Middle frontal gyrus (tissue), 1 donor: ENCODE measurements around the gene DNAH1.

Experiments
- DNase-seq: peaks from one replicate; pipeline ENCODE4 v3.0.0-alpha.2; 2015; ENCODE audit warnings: low spot score; ENCODE audit errors: extremely low spot score

The DNAH1 gene

DNA sequence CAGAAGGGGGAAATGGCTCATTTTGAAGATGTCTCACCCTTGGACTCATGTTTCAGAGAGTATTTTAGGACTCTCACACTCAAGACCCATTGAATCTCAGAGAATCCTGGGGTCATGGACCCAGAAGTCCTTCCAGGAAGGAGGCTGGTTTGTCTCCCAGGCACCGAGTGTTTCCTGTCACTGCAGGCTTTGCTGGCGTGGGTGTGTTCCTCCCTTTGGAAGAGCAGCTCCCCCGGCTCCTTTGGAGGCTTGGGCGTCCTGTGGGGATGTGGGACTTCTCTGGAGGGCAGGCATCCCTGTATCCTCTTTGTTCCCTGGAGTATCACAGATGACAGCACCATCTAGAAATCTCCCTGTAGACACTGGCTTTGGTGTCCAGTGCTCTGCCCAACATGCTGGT, 40.0 kb downstream of the DNAH1 start:
- DNase-seq = no peak

DNA sequence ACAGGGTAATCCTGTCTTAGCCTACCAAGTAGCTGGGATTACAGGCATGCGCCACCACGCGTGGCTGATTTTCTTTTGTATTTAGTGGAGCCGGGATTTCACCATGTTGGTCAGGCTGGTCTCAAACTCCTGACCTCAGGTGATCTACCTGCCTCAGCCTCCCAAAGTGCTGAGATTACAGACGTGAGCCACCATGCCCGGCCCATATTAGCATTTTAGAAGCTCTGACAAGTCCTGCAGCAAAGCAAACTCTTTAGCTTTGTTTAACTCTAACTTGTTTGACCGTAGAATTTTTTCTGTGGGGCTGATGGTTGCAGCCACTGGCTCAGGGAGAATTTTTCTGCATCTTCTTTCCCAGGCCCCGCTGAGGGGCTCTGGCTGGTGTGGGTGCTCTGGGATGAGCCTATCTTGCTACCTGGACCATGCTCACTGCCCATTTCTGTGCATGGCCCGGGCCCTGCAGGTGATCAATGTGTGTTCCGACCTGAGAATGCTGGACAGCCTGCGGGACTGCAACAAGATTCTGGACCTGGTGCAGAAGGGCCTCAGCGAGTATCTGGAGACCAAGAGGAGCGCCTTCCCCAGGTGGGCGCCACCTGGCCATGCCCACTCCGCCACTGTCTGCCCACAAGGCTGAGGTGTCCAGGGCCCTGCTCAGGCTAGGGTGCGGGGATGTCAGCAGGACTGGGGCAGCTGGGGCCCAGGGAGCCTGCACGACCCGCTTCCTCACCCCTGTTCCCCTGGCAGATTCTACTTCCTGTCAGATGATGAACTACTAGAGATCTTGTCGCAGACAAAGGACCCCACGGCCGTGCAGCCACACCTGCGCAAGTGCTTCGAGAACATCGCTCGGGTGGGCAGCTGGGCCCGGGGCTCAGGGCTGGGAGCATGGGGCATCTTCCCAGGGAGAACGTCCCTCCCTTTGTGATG, 41.3 kb downstream of the DNAH1 start:
- DNase-seq = no peak

DNA sequence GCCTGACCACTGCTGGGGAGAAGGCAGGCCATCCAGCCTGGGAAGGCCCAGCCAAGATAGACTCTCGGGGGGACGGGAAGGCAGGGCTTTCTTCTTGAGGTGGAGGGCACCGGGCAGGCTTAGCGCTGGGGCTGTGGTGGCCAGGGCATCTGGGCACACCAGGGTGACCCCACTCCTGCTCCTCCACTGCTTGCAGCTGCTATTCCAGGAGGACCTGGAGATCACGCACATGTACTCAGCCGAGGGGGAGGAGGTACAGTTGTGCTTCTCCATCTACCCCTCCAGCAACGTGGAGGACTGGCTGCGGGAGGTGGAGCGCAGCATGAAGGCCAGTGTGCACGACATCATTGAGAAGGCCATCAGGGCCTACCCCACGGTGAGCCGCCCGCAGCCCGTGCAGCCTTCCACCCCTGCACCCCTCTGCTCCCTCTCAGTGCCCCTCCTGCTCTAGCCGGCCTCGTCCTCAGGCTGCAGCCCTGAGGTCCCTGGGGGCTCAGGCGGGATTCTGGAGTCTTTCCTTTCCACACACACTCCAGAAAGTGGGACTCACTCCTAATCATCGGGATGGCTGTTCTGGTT, 42.3 kb downstream of the DNAH1 start:
- no peak for DNase-seq

DNA sequence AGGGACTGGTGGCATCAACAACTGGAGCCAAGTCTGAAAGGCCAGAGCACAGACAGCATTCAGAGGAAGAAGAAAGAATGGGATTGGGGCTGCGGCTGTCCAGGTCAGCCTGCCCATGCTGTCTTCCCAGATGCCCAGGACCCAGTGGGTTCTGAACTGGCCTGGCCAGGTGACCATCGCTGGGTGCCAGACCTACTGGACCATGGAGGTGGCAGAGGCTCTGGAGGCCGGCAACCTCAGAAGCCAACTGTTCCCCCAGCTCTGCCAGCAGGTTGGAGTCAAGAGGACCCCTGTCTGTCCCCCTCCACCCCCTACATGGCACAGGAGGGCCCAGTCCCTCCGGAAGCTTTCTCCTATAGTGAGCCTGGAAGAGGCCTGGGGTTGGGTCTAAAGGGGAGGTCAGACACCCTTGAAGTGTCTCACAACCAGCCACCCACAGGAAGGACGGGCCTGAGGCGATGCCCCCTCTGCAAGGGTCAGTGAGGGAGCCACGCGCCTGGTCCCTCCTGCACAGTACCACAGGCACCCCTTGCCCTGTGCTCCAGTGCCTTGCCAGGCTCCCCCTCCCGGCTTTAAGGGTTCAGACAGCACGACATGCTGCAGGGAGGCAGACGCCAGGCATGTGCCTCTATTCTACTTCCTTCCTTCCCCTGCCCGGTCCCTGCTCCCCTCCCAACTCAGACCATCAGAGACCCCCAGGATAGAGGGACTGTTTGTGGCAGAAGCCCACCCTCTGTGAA, 43.2 kb downstream of the DNAH1 start:
- DNase-seq = no peak

DNA sequence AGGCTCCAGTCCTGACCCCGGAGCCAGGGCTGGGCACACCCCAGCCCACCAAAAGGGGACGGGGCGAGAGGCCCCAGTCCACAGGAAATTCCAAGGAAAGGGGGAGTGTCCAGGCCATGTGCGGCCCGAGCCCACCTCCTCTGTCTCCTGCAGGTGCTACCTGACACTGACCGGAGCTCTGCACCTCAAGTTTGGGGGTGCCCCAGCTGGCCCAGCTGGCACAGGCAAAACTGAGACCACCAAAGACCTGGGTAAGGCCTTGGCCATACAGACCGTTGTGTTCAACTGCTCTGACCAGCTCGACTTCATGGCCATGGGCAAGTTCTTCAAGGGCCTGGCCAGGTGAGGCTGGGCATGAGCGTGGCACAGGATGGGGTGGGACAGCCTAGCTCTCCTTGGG, 44.9 kb downstream of the DNAH1 start:
- no peak for DNase-seq

DNA sequence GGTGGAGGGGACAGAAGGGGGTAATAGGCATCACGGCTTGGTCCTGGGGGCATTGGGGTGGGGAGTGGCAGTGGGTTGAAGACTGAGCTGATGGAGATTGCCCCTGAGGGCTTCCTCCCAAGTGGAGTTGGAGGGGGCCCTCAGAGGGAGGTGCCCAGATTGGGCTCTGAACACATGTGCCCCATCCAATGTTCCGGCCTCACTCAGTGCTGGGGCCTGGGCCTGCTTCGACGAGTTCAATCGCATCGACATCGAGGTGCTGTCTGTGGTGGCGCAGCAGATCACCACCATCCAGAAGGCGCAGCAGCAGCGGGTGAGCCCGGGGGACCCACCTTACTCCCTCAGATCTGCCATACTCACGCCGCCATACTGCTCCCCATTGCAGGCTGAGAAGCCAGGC, 45.3 kb downstream of the DNAH1 start:
- no peak for DNase-seq

DNA sequence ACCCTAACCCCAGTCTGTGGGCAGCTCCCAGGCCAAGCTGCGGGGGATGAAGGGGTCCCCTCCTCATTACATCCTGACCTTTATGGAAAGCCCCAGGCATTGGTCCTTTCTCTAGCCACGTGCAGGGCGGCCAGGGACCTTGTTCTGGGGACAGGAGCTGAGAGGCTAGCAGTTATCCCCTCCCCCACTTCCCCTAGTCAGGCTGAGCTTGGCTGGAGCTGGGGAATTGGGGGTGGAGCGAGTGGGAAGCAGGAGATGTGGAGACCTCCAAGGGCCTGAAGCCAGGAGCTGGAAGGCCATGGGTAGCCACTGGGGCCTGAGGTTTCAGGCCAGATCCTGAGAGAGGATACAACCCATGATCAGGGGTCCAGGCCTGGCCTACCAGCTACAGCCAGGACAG, 45.8 kb downstream of the DNAH1 start:
- DNase-seq = no peak

DNA sequence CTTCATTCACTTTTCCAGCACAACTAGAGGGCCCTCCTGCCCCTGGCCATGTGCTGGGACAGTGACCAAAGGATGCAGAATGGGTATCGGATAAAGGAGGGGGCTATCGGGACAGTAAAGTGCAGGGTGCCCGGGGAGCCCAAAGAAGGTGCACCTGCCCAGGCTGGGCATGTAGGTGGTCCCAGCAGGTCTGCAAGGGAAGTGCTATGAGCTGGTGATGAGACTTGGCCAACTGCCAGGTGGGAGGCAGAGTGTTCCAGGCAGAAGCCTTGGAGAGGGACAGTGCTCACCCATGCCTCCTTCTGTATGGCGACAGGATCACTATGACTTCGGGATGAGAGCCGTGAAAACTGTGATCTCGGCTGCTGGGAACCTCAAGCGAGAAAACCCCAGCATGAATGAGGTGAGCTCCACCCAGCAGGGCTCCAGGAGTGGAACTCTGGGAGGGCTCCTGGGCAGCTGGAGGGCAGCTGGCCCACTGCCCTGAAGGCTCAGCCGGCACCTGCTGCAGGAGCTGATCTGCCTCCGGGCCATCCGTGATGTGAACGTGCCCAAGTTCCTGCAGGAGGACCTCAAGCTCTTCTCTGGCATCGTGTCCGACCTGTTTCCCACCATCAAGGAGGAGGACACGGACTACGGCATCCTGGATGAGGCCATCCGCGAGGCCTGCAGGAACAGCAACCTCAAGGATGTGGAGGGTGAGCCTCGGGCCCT, 48.4 kb downstream of the DNAH1 start:
- no peak for DNase-seq

DNA sequence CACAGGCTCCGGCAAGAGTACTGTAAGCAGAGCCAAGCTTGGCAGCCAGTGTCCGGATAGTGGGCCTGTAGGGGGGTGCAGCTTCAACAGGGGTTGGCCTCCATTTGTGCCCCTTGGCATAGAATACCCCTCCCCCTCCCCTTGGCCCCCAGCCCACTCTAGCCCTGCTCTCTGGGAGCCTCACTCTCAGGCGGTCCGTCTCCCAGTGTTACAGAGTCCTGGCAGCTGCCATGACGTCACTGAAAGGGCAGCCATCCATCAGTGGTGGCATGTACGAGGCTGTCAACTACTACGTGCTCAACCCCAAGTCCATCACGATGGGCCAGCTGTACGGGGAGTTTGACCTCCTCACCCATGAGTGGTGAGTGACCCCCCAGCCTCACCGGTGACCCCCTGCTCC, 50.4 kb downstream of the DNAH1 start:
- DNase-seq = peak; percentile 27

DNA sequence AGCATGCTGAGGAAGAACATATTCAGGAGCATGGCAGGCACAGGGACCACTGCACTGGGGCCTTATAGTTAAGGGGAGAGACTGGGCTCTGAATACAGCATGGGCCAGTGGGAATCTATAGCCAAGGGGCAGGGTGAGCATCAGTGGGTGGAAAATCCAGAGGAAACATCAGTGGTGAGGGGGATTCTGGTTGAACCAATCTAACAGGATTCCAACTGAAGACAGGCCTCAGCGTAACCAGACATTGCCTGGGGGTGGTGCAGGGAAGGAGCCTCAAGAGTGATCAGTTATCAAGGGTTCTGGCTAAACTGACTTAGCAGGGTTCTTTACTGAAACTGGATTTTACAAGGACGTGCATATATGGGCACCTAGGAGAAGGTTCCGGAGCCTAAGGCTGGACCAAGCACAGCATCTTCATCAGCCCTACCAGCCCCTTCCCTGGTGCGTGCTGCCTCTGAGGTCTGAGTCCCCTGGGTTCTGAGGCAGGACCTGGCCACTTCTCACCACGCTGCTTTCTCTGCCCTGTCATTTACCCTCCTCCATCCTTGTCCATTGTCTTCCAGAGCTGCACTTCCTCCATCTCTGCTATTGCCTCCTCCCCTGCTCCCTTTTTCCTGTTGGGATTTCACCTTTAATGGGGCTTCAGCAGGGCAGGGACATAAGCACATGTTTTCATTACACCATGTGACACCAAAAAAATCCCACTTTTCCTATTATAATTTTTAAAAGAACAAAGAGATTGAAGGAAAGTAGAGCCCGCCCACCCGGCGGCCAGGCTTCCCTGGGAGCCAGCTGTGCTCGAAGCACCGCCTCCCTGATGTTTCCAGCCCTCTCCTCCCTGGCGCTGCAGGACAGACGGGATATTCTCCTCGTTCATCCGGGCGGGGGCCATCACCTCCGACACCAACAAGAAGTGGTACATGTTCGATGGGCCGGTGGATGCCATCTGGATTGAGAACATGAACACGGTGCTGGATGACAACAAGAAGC, 52.1 kb downstream of the DNAH1 start:
- DNase-seq = no peak

DNA sequence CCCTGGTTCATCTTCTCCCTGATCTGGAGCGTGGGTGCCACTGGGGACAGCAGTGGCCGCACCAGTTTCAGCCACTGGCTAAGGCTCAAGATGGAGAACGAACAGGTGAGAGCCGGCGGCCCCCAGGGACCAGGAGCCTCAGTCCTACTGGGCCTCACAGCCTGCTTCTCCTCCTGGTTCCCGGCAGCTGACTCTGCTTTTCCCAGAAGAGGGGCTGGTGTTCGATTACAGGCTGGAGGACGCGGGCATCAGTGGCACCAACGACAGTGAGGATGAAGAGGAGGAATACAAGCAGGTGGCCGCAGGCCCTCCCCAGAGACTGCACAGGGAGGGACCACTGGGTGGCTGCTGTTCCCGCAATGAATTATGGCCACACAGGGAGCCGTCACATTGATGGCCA, 54.4 kb downstream of the DNAH1 start:
- no peak for DNase-seq

DNA sequence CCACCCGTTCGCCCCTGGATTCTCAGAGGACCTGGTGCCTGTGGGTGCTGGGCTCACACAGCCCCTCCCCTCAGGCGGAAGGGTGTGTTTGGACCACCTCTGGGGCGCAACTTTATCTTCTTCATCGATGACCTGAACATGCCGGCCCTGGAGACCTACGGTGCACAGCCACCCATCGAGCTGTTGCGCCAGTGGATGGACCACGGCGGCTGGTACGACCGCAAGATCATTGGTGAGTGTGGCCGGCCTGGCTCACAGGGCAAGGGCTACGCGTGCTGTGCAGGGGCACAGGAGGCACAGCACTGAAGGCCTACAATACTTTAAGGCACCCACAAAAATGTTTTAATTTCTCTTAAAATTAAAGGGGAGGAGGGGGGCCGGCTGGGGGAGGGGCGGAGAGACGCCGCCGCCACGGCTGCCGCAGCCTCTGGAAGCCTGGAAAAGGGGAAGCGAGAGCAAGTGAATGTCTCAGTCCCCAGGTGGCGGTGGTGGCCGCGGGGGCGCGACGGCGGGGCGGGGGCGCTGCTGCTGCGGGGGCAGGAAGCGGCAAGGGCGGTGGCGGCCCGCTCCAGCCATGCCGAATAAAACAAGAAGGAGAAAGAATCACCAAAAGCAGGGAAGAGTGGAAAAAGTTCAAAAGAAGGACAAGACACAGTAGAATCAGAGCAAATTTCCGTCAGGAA, 56.8 kb downstream of the DNAH1 start:
- no peak for DNase-seq

DNA sequence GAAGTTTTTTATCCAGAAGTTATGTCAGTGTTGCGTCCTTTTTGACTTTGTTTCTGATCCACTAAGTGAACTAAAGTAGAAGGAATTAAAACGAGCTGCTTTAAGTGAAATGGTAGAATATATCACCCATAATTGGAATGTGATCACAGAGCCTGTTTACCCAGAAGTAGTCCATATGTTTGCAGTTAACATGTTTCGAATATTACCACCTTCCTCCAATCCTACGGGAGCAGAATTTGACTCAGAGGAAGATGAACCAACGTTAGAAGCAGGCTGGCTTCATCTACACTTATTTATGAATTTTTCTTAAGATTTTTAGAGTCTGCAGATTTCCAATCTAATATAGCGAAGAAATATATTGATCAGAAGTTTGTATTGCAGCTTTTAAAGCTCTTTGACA, 57.6 kb downstream of the DNAH1 start:
- DNase-seq = no peak

DNA sequence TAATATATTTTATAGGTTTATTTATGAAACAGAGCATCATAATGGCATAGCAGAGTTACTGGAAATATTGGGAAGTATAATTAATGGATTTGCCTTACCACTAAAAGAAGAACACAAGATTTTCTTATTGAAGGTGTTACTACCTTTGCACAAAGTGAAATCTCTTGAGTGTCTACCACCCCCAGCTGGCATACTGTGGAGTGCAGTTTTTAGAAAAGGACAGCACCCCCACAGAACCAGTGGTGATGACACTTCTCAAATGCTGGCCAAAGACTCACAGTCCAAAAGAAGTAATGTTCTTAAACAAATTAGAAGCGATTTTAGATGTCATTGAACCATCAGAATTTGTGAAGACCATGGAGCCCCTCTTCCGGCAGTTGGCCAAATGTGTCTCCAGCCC, 58.1 kb downstream of the DNAH1 start:
- DNase-seq = no peak

DNA sequence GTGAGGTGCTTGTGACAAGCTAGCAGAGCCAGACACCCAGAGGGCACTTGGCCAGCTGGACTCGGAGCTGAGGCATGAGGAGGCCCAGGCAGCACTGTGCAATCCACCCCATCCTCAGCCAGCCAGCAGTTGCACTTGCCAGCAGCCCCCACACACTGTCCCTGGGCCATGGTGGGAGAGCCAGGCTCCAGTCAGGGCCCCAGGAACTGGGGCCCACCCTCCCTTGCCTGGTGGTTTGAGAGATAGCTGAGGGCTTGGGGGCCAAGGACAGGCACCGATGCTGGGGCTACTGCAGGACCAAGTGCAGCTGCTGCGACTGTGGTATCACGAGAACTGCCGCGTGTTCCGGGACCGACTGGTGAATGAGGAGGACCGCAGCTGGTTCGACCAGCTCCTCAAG, 63.5 kb downstream of the DNAH1 start:
- DNase-seq = no peak

DNA sequence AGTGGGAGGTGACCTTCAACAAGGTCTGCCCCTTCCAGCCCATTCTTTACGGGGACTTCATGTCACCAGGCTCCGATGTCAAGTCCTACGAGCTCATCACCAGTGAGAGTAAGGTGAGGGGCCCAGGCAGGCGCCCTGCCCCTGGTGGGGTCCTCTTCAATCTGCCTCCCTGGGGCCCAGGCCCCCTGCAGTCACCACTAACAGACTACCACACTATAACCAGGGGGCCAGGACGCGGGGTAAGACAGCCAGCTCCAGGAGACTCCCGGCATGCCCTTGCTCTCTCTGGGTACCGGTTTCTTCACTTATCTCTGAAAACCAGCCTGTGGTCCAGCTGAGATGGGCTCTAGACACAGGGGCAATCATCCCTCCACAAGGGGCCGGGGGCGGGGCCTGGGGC, 63.9 kb downstream of the DNAH1 start:
- no peak for DNase-seq

DNA sequence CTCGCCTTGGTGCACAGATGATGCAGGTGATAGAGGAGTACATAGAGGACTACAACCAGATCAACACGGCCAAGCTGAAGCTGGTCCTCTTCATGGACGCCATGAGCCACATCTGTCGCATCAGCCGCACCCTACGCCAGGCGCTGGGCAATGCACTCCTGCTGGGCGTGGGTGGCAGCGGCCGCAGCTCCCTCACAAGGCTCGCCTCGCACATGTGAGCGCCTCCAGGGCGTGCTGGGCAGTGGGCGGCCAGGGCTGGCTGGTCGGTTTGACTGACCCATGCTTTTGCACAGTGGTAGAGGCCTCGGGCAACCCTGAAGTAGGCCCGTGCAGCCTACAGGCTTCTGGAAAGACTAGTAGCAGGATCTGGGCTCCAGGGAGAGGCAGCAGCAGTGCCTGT, 65.5 kb downstream of the DNAH1 start:
- no peak for DNase-seq

DNA sequence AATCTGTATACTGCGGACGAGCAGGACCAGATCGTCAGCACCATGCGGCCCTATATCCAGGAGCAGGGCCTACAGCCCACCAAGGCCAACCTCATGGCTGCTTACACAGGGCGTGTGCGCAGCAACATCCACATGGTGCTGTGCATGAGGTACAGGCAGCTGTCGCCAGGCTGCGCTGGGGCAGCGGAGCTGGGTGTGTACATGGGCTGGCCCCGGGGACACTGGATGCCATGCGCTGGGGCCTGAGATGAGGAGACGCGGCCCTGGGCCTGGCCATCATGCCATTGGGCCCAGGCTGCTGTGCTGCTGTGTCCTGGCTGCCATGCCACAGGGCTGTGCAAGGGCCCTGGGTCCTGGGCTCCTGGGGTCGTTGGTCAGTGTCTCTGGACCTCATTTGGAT, 67.3 kb downstream of the DNAH1 start:
- no peak for DNase-seq

DNA sequence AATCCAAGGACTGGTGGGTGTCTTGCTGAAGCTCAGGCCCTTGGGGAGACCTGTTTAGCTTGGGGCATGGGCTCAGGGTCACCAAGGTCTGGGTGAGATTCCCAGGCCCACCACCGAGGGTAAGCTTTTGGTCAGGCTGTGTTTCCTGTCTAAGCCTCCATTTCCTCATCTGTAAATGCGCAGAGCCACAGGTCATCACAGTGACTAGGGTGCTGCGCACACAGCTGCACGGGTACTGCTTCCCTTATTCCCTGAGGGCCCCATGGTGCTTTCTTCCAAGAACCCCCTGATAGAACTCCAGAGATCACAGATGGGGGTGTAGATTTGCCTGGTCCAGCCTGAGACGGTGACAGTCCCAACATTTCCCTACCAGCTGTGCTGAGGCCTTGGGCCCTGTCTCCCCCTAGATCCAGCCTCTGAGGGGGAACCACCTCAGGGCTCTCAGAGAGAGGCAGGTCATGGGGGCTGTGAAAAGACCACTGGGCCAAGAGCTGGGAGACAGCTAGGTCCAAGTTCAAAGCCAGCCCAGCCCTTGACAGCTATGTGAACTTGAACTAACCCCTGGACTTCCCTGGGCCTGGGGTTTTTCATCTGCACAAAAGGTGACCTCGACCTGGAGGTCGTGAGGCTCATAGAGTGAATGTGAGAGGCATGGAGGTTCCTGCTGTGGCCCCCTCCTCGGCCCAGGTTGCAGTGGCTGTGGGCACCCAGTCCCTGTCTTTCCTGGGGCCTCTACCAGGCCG, 68.1 kb downstream of the DNAH1 start:
- DNase-seq = no peak
